Suprapubic skin (tissue), 4 donors: Measurements from ENCODE around the gene FAM167B. TPM values are rescaled to one million over a fixed set of nuclear protein-coding genes. Genes with fewer than 3 reads are reported as not detected.

ENCODE experiments used
- DNase-seq, 2 donors: peaks; one replicate each; pipeline ENCODE4 v3.0.0-alpha.2; 2019; ENCODE audit warnings: low spot score in 2 of 2
- H3K27ac ChIP-seq: fragments of 200-600 bp; sonication (generic); one replicate; pipeline ENCODE4 v1.5.1; 2019
- H3K27me3 ChIP-seq: fragments of 200-600 bp; sonication (generic); one replicate; pipeline ENCODE4 v1.5.1; 2019
- H3K36me3 ChIP-seq: fragments of 200-600 bp; sonication (generic); one replicate; pipeline ENCODE4 v1.5.1; 2019
- H3K4me1 ChIP-seq: fragments of 200-600 bp; sonication (generic); one replicate; pipeline ENCODE4 v1.5.1; 2019
- H3K4me3 ChIP-seq: fragments of 200-600 bp; sonication (generic); one replicate; pipeline ENCODE4 v1.5.1; 2019; ENCODE audit warnings: mild to moderate bottlenecking
- H3K9me3 ChIP-seq: fragments of 200-600 bp; sonication (generic); one replicate; pipeline ENCODE4 v1.5.1; 2019
- EP300 ChIP-seq: sonication (generic); formaldehyde crosslinking; IDR thresholded peaks from one replicate; pipeline ENCODE4 v1.6.1; 2017; ENCODE audit warnings: antibody characterized with exemption
- POLR2A ChIP-seq, 2 donors: fragments of 450-650 bp; IDR thresholded peaks; one replicate each; pipeline ENCODE4 v1.6.1; 2017; ENCODE audit warnings: antibody characterized with exemption in 2 of 2, mild to moderate bottlenecking in 2 of 2, moderate library complexity in 2 of 2
- POLR2AphosphoS5 ChIP-seq, 3 donors: sonication (generic); formaldehyde crosslinking; IDR thresholded peaks; one replicate each; pipeline ENCODE4 v1.6.1; 2017; ENCODE audit warnings: antibody characterized with exemption in 3 of 3
- WGBS: methylation state at CpG from one replicate; pipeline ENCODE4 v1.1.5; 2018; 5-methylcytosine and 5-hydroxymethylcytosine counted together
- total RNA-seq, 4 donors: library from RNA; depleted of rRNA; stranded (reverse); fragments of >200 nt; gene quantifications; one replicate each; pipeline ENCODE4 v1.1.0, GENCODE V29; 2016
- TF ChIP-seq, protein P1 (sequence below), 2 donors: fragments of 200-600 bp in 1 of 2; fragments of 450-650 bp in 1 of 2; sonication (generic) in 1 of 2; IDR thresholded peaks; one replicate each; pipeline ENCODE4 v1.5.1; 2016 to 2019; ENCODE audit warnings: antibody characterized with exemption in 2 of 2, mild to moderate bottlenecking in 1 of 2, moderate library complexity in 1 of 2

The FAM167B gene
- total RNA-seq, 4 donors from 2014 or later: 1.5 TPM; not detected in 2

DNA sequence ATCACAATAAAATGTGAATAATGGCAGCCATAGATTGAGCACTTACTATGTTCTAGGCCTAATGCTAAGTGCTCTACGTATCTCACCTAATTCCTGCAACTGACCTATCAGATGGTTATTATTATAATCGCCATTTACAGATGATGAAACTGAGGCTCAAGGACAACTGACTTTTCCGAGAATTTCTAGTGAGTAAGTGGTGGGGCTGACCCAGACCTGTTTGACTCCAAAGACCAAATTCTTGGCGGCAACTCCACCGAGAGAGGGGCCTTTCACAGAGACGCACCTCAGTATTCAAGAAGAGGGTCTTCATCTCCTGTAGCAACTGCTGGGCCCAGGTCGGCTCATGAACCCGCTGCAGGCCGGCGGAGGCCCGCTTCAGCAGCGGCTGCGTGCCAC, 25.4 kb upstream of the FAM167B start:
- no peaks in the 10 kb centered on the region for H3K27me3 ChIP-seq
- no peak for DNase-seq
- H3K27ac ChIP-seq: peak overlapping the region; percentile 88
- peaks cover 47% of the 10 kb centered on the region for H3K36me3 ChIP-seq
- no peaks in the 10 kb centered on the region for H3K9me3 ChIP-seq
- TF ChIP-seq POLR2A (IDR thresholded peaks at IDR 0.05): no peak
- TF ChIP-seq, protein P1, sequence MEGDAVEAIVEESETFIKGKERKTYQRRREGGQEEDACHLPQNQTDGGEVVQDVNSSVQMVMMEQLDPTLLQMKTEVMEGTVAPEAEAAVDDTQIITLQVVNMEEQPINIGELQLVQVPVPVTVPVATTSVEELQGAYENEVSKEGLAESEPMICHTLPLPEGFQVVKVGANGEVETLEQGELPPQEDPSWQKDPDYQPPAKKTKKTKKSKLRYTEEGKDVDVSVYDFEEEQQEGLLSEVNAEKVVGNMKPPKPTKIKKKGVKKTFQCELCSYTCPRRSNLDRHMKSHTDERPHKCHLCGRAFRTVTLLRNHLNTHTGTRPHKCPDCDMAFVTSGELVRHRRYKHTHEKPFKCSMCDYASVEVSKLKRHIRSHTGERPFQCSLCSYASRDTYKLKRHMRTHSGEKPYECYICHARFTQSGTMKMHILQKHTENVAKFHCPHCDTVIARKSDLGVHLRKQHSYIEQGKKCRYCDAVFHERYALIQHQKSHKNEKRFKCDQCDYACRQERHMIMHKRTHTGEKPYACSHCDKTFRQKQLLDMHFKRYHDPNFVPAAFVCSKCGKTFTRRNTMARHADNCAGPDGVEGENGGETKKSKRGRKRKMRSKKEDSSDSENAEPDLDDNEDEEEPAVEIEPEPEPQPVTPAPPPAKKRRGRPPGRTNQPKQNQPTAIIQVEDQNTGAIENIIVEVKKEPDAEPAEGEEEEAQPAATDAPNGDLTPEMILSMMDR (IDR thresholded peaks at IDR 0.05): no peak
- TF ChIP-seq EP300: no peak
- TF ChIP-seq POLR2AphosphoS5 (IDR thresholded peaks at IDR 0.05): no peak
- peak overlapping the region; percentile 59 for H3K4me3 ChIP-seq
- peaks cover 33% of the 10 kb centered on the region for H3K4me1 ChIP-seq
- WGBS: 17% methylated on average over 5 of the region's 13 CpGs

- H3K27me3 ChIP-seq: no peaks in the 10 kb centered on the region
- peak within 1 kb of the TSS; percentile 59 for H3K4me3 ChIP-seq
- DNase-seq: peak; percentile 97 to 98
- H3K9me3 ChIP-seq: no peaks in the 10 kb centered on the region
- WGBS: under 1% methylated on average over 39 of the region's 46 CpGs
- H3K36me3 ChIP-seq: peaks cover 46% of the 10 kb centered on the region
- peak within 1 kb of the TSS; percentile 88 for H3K27ac ChIP-seq
- TF ChIP-seq POLR2A (IDR thresholded peaks at IDR 0.05): peak; percentile 71 to 83
- TF ChIP-seq, protein P1 (IDR thresholded peaks at IDR 0.05): no peak
- TF ChIP-seq POLR2AphosphoS5 (IDR thresholded peaks at IDR 0.05): peak; percentile 64 to 94 (median 80)
- TF ChIP-seq EP300: no peak
- peaks cover 33% of the 10 kb centered on the region for H3K4me1 ChIP-seq
Observed at GRCh38 chr1:32221980-32222755, 24.9 kb upstream of the FAM167B start, which contains the start of the genes EIF3I and TMEM234. Gene EIF3I (plus strand): TSS chr1:32222407. CDS start chr1:32222442, 35 bp downstream. Gene TMEM234 (minus strand): TSS chr1:32222353. CDS start chr1:32222322, 31 bp downstream.

DNA sequence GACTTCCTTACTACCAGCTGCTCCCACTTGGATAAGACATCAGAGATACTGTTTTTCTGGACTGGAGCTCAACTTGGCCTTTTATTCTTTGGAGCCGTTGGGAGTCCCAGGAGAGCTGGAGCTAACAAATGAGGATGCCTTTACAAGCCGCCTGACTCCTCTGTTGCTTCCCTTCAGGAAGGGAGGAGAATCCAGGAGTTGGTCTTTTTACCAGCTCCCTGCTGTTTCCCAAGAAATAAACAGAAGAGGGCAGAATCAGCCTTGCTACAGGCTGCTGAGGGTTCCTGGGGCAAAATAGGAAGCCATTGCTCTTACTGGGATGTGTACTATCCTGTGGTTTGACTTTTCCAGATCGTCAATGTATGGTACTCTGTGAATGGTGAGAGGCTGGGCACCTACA, 23.3 kb upstream of the FAM167B start:
- WGBS: 71% methylated on average over 3 of the region's 3 CpGs
- Histone ChIP-seq H3K36me3 (peaks cover 49% of the 10 kb centered on the region), H3K27ac (peak overlapping the region; percentile 88), H3K4me1 (peaks cover 33% of the 10 kb centered on the region), H3K4me3 (no peak overlapping the region), H3K27me3 (no peaks in the 10 kb centered on the region), H3K9me3 (no peaks in the 10 kb centered on the region)
- DNase-seq: no peak
- no peak for TF ChIP-seq EP300
- TF ChIP-seq POLR2A (IDR thresholded peaks at IDR 0.05): no peak
- TF ChIP-seq, protein P1 (IDR thresholded peaks at IDR 0.05): no peak
- no peak for TF ChIP-seq POLR2AphosphoS5 (IDR thresholded peaks at IDR 0.05)

DNA sequence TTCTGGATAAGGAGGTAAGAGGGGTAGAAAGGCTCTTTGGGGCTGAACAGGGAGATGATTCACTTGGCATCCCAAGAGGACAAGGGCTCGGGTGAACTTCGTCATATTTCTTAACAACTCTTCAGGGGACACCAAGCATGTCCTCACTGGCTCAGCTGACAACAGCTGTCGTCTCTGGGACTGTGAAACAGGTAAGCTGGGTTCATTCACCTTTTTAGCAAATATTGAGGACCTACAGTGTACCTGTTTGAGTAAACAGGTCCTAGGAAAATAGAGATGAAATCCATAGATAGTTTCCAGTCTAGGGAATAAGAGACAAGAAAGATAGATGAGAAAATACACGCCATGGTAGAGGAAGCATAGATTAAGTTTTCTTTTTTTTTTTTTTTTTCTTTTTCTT, 22.7 kb upstream of the FAM167B start:
- WGBS: 83% methylated on average over 4 of the region's 4 CpGs
- H3K9me3 ChIP-seq: no peaks in the 10 kb centered on the region

DNA sequence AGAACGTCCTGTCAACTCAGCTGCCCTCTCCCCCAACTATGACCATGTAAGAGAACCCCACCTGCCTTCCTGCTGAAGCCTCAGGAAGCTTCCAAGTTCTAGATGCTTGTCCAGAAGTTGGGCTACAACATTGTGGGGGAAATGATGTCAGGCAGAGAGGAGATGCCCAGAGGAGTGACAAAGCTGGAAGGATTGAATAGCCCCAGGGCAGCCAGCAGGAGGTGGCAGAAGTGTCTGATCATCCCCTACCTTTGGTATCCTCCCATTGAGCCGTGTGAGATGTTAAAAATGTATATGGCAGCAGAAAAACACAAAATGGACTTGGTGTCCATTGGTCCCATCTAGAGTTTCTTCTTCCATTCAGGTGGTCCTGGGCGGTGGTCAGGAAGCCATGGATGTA, 18.3 kb upstream of the FAM167B start:
- H3K4me1 ChIP-seq: peaks cover 6% of the 10 kb centered on the region
- no peak overlapping the region for H3K4me3 ChIP-seq
- no peak for DNase-seq
- TF ChIP-seq POLR2A (IDR thresholded peaks at IDR 0.05) (no peak), POLR2AphosphoS5 (IDR thresholded peaks at IDR 0.05) (no peak), EP300 (no peak)
- TF ChIP-seq, protein P1 (IDR thresholded peaks at IDR 0.05): no peak
- H3K36me3 ChIP-seq: peaks cover 82% of the 10 kb centered on the region
- H3K27ac ChIP-seq: no peak overlapping the region
- no peaks in the 10 kb centered on the region for H3K9me3 ChIP-seq
- H3K27me3 ChIP-seq: no peaks in the 10 kb centered on the region
- 71% methylated on average over 3 of the region's 3 CpGs for WGBS

More for the DNA sequence above, 22.7 kb upstream of the FAM167B start:
- no peak for DNase-seq
- Histone ChIP-seq H3K4me3 (no peak overlapping the region), H3K27me3 (no peaks in the 10 kb centered on the region), H3K27ac (no peak overlapping the region), H3K36me3 (peaks cover 55% of the 10 kb centered on the region), H3K4me1 (peaks cover 33% of the 10 kb centered on the region)
- no peak for TF ChIP-seq POLR2AphosphoS5 (IDR thresholded peaks at IDR 0.05)
